SH-SY5Y (cell line): Measurements from ENCODE around the gene ALG1.

Experiments
- GATA2 ChIP-seq: IDR thresholded peaks from 2 replicates; pipeline ENCODE4 v1.6.1; 2011; ENCODE audit warnings: mild to moderate bottlenecking, low read depth, low read length
- GATA3 ChIP-seq: IDR thresholded peaks from 2 replicates; pipeline ENCODE4 v1.6.1; 2011; ENCODE audit warnings: low read depth, mild to moderate bottlenecking, low read length, moderate library complexity

DNA sequence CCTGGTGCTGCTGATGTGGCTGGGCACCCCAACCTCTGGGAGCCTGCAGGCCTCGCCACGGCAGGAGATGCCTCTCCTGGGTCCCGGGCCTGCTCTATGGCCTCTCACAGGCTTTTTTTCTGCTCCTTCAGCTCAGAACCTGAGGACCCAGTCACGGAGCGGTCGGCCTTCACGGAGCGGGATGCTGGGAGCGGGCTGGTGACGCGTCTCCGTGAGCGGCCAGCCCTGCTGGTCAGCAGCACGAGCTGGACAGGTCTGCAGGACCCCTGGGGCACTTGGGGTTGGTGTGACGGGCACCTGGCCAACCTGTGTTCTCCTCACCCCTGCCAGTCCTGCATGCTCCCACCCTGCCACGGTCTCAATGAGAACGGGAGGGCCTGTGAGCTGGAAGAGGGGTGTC lies 7.0 kb downstream of the ALG1 start:
- TF ChIP-seq GATA3, result no peak
- no peak for TF ChIP-seq GATA2
